Measurements from ENCODE around the gene SH3TC1.

The SH3TC1 gene

GRCh38 chr4:8285143-8285975 lies 86.3 kb downstream of the SH3TC1 start:
- DNase-seq (ENCODE audit: insufficient read length, low spot score), result no peak
- FAIRE-seq, result no peak

- FAIRE-seq, result no peak
Measured at GRCh38 chr4:8285976-8286718, 87.1 kb downstream of the SH3TC1 start.

DNA sequence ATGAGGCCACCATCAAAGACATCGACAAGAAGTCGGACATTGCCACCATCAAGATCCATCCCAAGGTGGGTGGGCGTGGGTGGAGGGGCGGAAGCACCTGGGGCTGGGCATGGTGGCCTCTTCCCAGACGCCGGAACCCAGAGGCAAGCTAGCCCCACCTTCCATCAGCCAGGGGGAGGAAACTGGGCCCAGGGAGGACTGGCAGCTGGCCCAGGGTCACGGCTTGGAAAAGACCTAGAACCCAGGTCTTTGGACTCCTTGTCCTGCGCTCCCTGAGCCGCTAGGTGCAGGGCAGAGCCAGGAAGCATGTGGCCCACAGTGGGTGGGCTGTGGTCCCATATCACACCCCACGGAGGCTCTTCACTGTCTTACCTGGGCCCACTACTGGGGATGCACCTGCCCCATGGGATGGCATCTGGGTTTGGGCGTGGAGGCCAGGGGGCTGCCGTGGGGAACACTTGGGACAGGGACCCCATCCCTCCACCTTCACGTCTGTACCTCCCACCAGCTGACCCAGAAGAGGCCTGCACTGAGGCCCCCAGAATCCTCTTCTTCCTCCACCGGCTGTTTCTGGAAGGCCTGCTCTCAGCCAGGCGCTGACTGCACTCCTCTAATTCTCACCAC lies 87.7 kb downstream of the SH3TC1 start:
- FAIRE-seq, result no peak

More at GRCh38 chr4:8285976-8286718, 87.1 kb downstream of the SH3TC1 start:
- DNase-seq (ENCODE audit: insufficient read length, low spot score), result no peak

GRCh38 chr4:8287343-8288280 lies 88.5 kb downstream of the SH3TC1 start:
- FAIRE-seq, result no peak
- no peak for DNase-seq (ENCODE audit: insufficient read length, low spot score)

More for the DNA sequence above, 87.7 kb downstream of the SH3TC1 start:
- no peak for DNase-seq (ENCODE audit: insufficient read length, low spot score)

- FAIRE-seq (no peak), DNase-seq (ENCODE audit: insufficient read length, low spot score) (no peak)
Measured at GRCh38 chr4:8289151-8289750, 90.2 kb downstream of the SH3TC1 start.

GRCh38 chr4:8289956-8290700 lies 91.0 kb downstream of the SH3TC1 start:
- DNase-seq (ENCODE audit: insufficient read length, low spot score) (no peak), FAIRE-seq (no peak)

DNA sequence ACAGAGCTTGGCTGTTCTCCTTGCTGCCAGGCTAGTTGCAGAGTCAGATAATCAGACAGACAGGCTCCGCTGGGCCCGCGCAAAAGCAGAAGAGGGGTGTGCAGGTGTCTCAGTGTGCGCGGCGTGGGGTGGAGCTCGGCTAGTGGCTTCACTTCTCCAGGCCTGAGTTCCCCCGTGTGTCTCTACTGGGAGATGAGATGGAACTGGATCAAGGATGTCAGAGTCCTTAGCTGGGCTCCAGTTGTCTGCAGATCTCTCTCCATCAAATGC lies 91.5 kb downstream of the SH3TC1 start:
- DNase-seq (ENCODE audit: insufficient read length, low spot score) (no peak), FAIRE-seq (no peak)
